ENCODE measurements around the gene PCDH9. TPM values are rescaled to one million over a fixed set of nuclear protein-coding genes. Genes with fewer than 3 reads are reported as not detected.
A peak's percentile ranks its signal among the peaks of the same experiment; 100 is the strongest.

PCDH9 gene
- total and polyA plus RNA-seq, 10 of the 15 experiments (the other 5 are each of a cell fraction or from before 2014, with no cell fraction given): 0.02 to 2.3 (median 0.05) TPM; not detected in 1

- TF ChIP-seq CREM (IDR thresholded peaks at IDR 0.05; ENCODE audit: low read depth) (no peak), MAX (IDR thresholded peaks at IDR 0.05; ENCODE audit: low read depth, low read length) (no peak), SP1 (IDR thresholded peaks at IDR 0.05; ENCODE audit: low read depth, low read length) (peak; percentile 76), SMAD1 (IDR thresholded peaks at IDR 0.05; ENCODE audit: low read depth, partially characterized antibody) (no peak), RFX5 (IDR thresholded peaks at IDR 0.05; ENCODE audit: low read depth, low read length) (no peak), GATAD2B (conservative IDR thresholded peaks at IDR 0.05; ENCODE audit: low read depth) (peak; percentile 65), DPF2 (IDR thresholded peaks at IDR 0.05) (no peak; the same call in 1 of the 2 replicates), E2F4 (IDR thresholded peaks at IDR 0.05; ENCODE audit: low read depth, low read length) (peak; percentile 18; the same call in 1 of the 2 replicates), ZNF592 (IDR thresholded peaks at IDR 0.05) (no peak), EGR1 (IDR thresholded peaks at IDR 0.05; ENCODE audit: borderline replicate concordance in 1 of 2, low read depth in 2 of 2, low read length in 2 of 2) (peak in 1 of 2 experiments; percentile 47; a peak in 1 of 3 replicates), CEBPZ (IDR thresholded peaks at IDR 0.05; ENCODE audit: low read depth, low read length) (no peak), CEBPB (IDR thresholded peaks at IDR 0.05; ENCODE audit: borderline replicate concordance in 1 of 2, low read depth in 2 of 2, low read length in 2 of 2) (no peak), HDGF (IDR thresholded peaks at IDR 0.05) (no peak), FOS (IDR thresholded peaks at IDR 0.05; ENCODE audit: borderline replicate concordance, extremely low read depth, insufficient read length) (no peak), PKNOX1 (IDR thresholded peaks at IDR 0.05) (no peak), ASH2L (IDR thresholded peaks at IDR 0.05; ENCODE audit: borderline replicate concordance, low read depth) (no peak), NFXL1 (IDR thresholded peaks at IDR 0.05; ENCODE audit: borderline replicate concordance) (no peak)
These were observed 510 bp upstream of the PCDH9 start (continued) for GRCh38 chr13:67230404-67231288.
